HUES64 (cell line): ENCODE results near the gene ZCWPW2.

Experiments
- H3K27ac ChIP-seq: 2 replicates; pipeline ENCODE4 v1.7.0; 2013; ENCODE audit warnings: low read depth, low read length, inconsistent platforms
- H3K27me3 ChIP-seq: 2 replicates; pipeline ENCODE4 v1.6.1; 2013; ENCODE audit warnings: mild to moderate bottlenecking, low read length; ENCODE audit not compliant: insufficient read depth
- H3K36me3 ChIP-seq: 2 replicates; pipeline ENCODE4 v1.6.1; 2013; ENCODE audit warnings: mild to moderate bottlenecking, low read length; ENCODE audit not compliant: insufficient read depth
- H3K4me1 ChIP-seq: 2 replicates; pipeline ENCODE4 v1.6.1; 2013; ENCODE audit warnings: mild to moderate bottlenecking, low read length, moderate library complexity; ENCODE audit not compliant: insufficient read depth
- H3K4me3 ChIP-seq: 2 replicates; pipeline ENCODE4 v1.5.1; 2013; ENCODE audit warnings: mild to moderate bottlenecking, low read length, moderate library complexity
- H3K9ac ChIP-seq: 2 replicates; pipeline ENCODE4 v1.6.1; 2013; ENCODE audit warnings: mild to moderate bottlenecking, low read depth, low read length
- H3K9me3 ChIP-seq: 2 replicates; pipeline ENCODE4 v1.6.1; 2013; ENCODE audit warnings: low read depth, low read length; ENCODE audit not compliant: insufficient read depth
- WGBS: fragments of 150-250, 120-280 bp; methylation state at CpG from one replicate; pipeline ENCODE4 v1.1.7; 2013; ENCODE audit warnings: missing lambda C conversion rate; 5-methylcytosine and 5-hydroxymethylcytosine counted together

The ZCWPW2 gene

GRCh38 chr3:28388978-28389377, 40.5 kb downstream of the ZCWPW2 start:
- Histone ChIP-seq H3K9me3 (0 out of 2 replicates have a peak, but pooled peaks cover 12% of the 10 kb centered on the region), H3K9ac (no peak overlapping the region), H3K27me3 (no peaks in the 10 kb centered on the region), H3K27ac (no peak overlapping the region), H3K4me1 (no peaks in the 10 kb centered on the region), H3K4me3 (no peak overlapping the region), H3K36me3 (no peaks in the 10 kb centered on the region)
- WGBS = 90% methylated on average over 1 of the region's 1 CpG

- no peaks in the 10 kb centered on the region for H3K4me1 ChIP-seq
- H3K9ac ChIP-seq = no peak overlapping the region
- WGBS = 95% methylated on average over 3 of the region's 3 CpGs
- H3K4me3 ChIP-seq = no peak overlapping the region
- H3K27ac ChIP-seq = no peak overlapping the region
- peaks cover 22% of the 10 kb centered on the region; the same call in 1 of the 2 replicates for H3K9me3 ChIP-seq
- no peaks in the 10 kb centered on the region for H3K36me3 ChIP-seq
- H3K27me3 ChIP-seq = no peaks in the 10 kb centered on the region
Measured at GRCh38 chr3:28399206-28399605, 50.7 kb downstream of the ZCWPW2 start.

DNA sequence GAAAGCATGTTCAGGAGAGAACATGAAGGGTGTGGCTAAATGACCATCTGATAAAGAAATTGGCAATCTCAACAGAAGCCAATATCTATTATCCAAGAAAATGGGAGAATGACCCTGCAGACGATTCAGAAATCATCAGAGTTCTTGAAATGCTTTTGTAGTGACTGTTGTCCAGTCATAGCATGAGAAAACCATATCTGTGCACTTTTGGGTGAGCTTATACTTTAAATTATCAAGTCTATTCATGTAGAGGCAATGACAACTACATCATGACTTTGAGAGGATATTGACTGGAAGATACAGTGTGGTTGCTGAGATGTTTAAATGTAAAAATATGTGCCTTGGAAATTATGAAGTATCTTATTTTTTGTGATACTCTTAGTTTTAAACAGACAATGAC, 57.7 kb downstream of the ZCWPW2 start:
- WGBS = 93% methylated on average over 1 of the region's 1 CpG
- 0 out of 2 replicates have a peak, but pooled peaks cover 2% of the 10 kb centered on the region for H3K9me3 ChIP-seq
- H3K4me1 ChIP-seq = no peaks in the 10 kb centered on the region

GRCh38 chr3:28449398-28449797, 100.9 kb downstream of the ZCWPW2 start:
- no peak overlapping the region for H3K9ac ChIP-seq
- H3K9me3 ChIP-seq = no peaks in the 10 kb centered on the region
- H3K27ac ChIP-seq = no peak overlapping the region
- no peaks in the 10 kb centered on the region for H3K27me3 ChIP-seq
- no peaks in the 10 kb centered on the region for H3K4me1 ChIP-seq
- H3K4me3 ChIP-seq = no peak overlapping the region
- H3K36me3 ChIP-seq = no peaks in the 10 kb centered on the region

More for the DNA sequence above, 57.7 kb downstream of the ZCWPW2 start:
- Histone ChIP-seq H3K9ac (no peak overlapping the region), H3K4me3 (no peak overlapping the region), H3K27ac (no peak overlapping the region), H3K36me3 (no peaks in the 10 kb centered on the region), H3K27me3 (no peaks in the 10 kb centered on the region)

GRCh38 chr3:28462866-28463265, 114.3 kb downstream of the ZCWPW2 start:
- Histone ChIP-seq H3K27ac (no peak overlapping the region), H3K4me3 (no peak overlapping the region), H3K27me3 (no peaks in the 10 kb centered on the region), H3K9me3 (no peaks in the 10 kb centered on the region), H3K9ac (no peak overlapping the region), H3K36me3 (no peaks in the 10 kb centered on the region), H3K4me1 (no peaks in the 10 kb centered on the region)
- 54% methylated on average over 1 of the region's 1 CpG for WGBS

- H3K36me3 ChIP-seq = no peaks in the 10 kb centered on the region
- H3K4me3 ChIP-seq = no peak overlapping the region
- no peaks in the 10 kb centered on the region for H3K4me1 ChIP-seq
- H3K9ac ChIP-seq = no peak overlapping the region
- H3K27me3 ChIP-seq = no peaks in the 10 kb centered on the region
- H3K9me3 ChIP-seq = no peaks in the 10 kb centered on the region
- no peak overlapping the region for H3K27ac ChIP-seq
- 91% methylated on average over 1 of the region's 1 CpG for WGBS
Measured at GRCh38 chr3:28467414-28467813, 118.9 kb downstream of the ZCWPW2 start.

DNA sequence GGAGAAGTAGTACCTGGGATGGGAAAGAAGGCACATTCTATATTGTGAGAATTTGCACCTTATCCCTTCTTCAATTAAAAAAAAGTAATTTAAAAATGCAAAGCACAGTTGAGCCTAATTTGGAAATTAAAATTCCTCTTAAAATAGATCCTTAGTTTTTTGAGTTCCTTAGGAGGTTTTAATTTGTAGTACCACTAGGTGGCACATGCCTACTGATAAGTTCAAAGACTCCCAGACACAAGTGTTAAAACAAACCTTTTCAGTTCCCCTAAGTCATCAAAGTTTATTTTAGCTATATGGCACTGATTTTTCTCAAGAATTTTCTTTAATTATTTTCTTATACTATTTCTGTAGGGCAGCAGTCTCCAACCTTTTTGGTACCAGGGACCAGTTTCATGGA, 127.7 kb downstream of the ZCWPW2 start:
- H3K36me3 ChIP-seq = no peaks in the 10 kb centered on the region
- H3K9me3 ChIP-seq = no peaks in the 10 kb centered on the region
- no peak overlapping the region for H3K27ac ChIP-seq
- H3K27me3 ChIP-seq = no peaks in the 10 kb centered on the region
- H3K9ac ChIP-seq = no peak overlapping the region
- H3K4me1 ChIP-seq = no peaks in the 10 kb centered on the region
- no peak overlapping the region for H3K4me3 ChIP-seq

DNA sequence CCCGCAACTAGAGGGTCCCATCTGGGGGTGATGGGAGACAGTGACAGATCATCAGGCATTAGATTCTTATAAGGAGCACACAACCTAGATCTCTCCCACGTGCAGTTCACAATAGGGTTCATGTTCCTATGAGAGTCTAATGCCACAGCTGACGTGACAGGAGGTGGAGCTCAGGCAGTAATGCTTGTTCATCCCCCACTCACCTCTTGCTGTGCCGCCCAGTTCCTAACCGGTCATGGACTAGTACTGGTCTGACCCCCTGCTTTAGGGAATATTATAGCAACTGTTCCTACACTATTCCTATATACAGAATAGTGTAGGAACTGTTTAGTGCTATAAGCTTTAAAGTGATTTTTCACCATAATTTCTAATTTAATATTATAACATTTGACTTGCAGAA, 128.2 kb downstream of the ZCWPW2 start:
- no peaks in the 10 kb centered on the region for H3K9me3 ChIP-seq
- H3K27me3 ChIP-seq = no peaks in the 10 kb centered on the region
- no peaks in the 10 kb centered on the region for H3K4me1 ChIP-seq
- H3K4me3 ChIP-seq = no peak overlapping the region
- H3K27ac ChIP-seq = no peak overlapping the region
- WGBS = 76% methylated on average over 5 of the region's 5 CpGs
- H3K9ac ChIP-seq = no peak overlapping the region
- H3K36me3 ChIP-seq = no peaks in the 10 kb centered on the region

- Histone ChIP-seq H3K4me3 (no peak overlapping the region), H3K27me3 (no peaks in the 10 kb centered on the region), H3K9me3 (no peaks in the 10 kb centered on the region), H3K9ac (no peak overlapping the region), H3K36me3 (no peaks in the 10 kb centered on the region), H3K4me1 (0 out of 2 replicates have a peak, but pooled peaks cover 4% of the 10 kb centered on the region), H3K27ac (no peak overlapping the region)
Measured at GRCh38 chr3:28485164-28485563, 136.6 kb downstream of the ZCWPW2 start.

DNA sequence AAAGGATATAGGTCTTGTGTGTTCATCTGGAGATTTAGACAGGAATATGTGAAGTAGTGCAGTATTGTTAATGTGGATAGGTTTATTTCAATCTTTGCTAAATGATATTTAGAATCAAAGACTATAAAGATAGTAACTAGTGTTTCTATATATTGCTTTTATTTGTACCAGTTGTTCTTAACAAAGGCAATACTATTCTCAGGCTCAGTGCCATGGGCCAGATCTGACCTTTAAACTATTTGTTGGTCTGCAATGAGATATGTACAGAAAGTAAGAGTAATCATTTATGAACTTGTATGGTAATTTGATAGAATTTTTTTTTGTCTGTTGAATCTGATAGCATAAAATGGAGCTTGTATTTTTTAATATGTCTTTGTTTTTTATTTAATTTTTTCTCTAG, 146.8 kb downstream of the ZCWPW2 start:
- H3K27me3 ChIP-seq = no peaks in the 10 kb centered on the region
- no peak overlapping the region for H3K9ac ChIP-seq
- H3K27ac ChIP-seq = no peak overlapping the region
- H3K4me1 ChIP-seq = peaks cover 9% of the 10 kb centered on the region
- H3K9me3 ChIP-seq = no peaks in the 10 kb centered on the region
- no peaks in the 10 kb centered on the region for H3K36me3 ChIP-seq
- H3K4me3 ChIP-seq = no peak overlapping the region

- Histone ChIP-seq H3K9ac (no peak overlapping the region), H3K4me1 (peaks cover 36% of the 10 kb centered on the region), H3K36me3 (no peaks in the 10 kb centered on the region), H3K27me3 (no peaks in the 10 kb centered on the region), H3K4me3 (no peak overlapping the region), H3K9me3 (no peaks in the 10 kb centered on the region), H3K27ac (no peak overlapping the region)
- 60% methylated on average over 5 of the region's 6 CpGs for WGBS
Measured at GRCh38 chr3:28502397-28502937, 153.9 kb downstream of the ZCWPW2 start.

DNA sequence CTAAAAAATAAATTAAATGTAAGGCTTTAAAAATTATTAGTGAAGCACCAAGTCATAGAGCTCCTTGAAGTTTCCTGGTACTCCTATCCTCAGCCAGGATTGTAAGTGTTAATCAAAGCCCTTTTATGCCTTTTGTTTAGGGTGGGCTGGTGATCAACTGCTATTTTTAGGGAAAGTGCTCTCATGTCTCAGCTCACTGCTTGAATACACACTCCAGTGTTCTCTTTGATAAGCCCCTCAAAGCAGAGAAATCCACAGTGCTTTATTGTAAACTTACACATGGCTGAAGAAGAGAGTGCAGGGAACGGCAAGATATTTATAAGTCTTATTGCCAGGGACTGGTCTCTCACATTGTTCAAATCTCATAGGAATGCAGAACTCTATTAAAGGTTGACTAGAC, 156.5 kb downstream of the ZCWPW2 start:
- 43% methylated on average over 1 of the region's 1 CpG for WGBS
- Histone ChIP-seq H3K27me3 (no peaks in the 10 kb centered on the region), H3K9me3 (no peaks in the 10 kb centered on the region), H3K36me3 (no peaks in the 10 kb centered on the region), H3K4me1 (peaks cover 30% of the 10 kb centered on the region), H3K27ac (no peak overlapping the region), H3K4me3 (no peak overlapping the region), H3K9ac (no peak overlapping the region)
